Posterior vena cava (tissue), 2 donors: ENCODE data around the gene DUSP10. TPM values are rescaled to one million over a fixed set of nuclear protein-coding genes. Genes with fewer than 3 reads are reported as not detected.

Experiments
- DNase-seq: peaks from one replicate; pipeline ENCODE4 v3.0.0-alpha.2; 2020; ENCODE audit warnings: low spot score
- intact Hi-C, 2 donors: fragments of 100-400 bp; cut with DNase I; formaldehyde crosslinking; loops; one replicate each; pipeline versions ENCODE4 v1.14.1 to v1.14.2; 2022 to 2023
- total RNA-seq, 2 donors: library from RNA; stranded (reverse); fragmentation: NEBNext Ultra II Directional; extraction: Animal tissue kit (Norgen Biotek cat#: 25700); gene quantifications; one replicate each; pipeline ENCODE4 v1.2.1, GENCODE V29; 2021
- donor health status: DM: yes; HTN: yes; CAD: no.
- donor health status: DM: yes; HTN: yes; CAD: no.

Gene DUSP10
- total RNA-seq, 2 donors from 2014 or later = 4.7 to 8.0 TPM

GRCh38 chr1:221675880-221676800, 65.7 kb downstream of the DUSP10 start:
- intact Hi-C loops = no loop called here
- DNase-seq = no peak

- intact Hi-C loops = no loop called here
- DNase-seq = no peak
Observed at GRCh38 chr1:221672965-221673364, 68.9 kb downstream of the DUSP10 start.

- no peak for DNase-seq
- intact Hi-C loops = no loop called here
Observed at GRCh38 chr1:221672239-221672645, 69.6 kb downstream of the DUSP10 start.

GRCh38 chr1:221670081-221670480, 71.8 kb downstream of the DUSP10 start:
- intact Hi-C loops = no loop called here
- DNase-seq = no peak

GRCh38 chr1:221669441-221669840, 72.4 kb downstream of the DUSP10 start:
- no peak for DNase-seq
- intact Hi-C loops = no loop called here

- no peak for DNase-seq
- intact Hi-C loops = no loop called here
Observed at GRCh38 chr1:221667504-221667903, 74.4 kb downstream of the DUSP10 start.

GRCh38 chr1:221664253-221664652, 77.6 kb downstream of the DUSP10 start:
- intact Hi-C loops = loop anchor here in 1 of 2 donors (5.0 kb wide), 1 partner anchor 553 kb away; no protein-coding TSS in a partner anchor
- DNase-seq = no peak

- intact Hi-C loops = loop anchor here in 1 of 2 donors (5.0 kb wide), 1 partner anchor 554 kb away; no protein-coding TSS in a partner anchor
- no peak for DNase-seq
Observed at GRCh38 chr1:221663321-221663720, 78.6 kb downstream of the DUSP10 start.

GRCh38 chr1:221655766-221656305, 86.1 kb downstream of the DUSP10 start:
- no peak for DNase-seq
- intact Hi-C loops = no loop called here
